A172 (cell line): ENCODE measurements around the gene COL26A1. TPM values are rescaled to one million over a fixed set of nuclear protein-coding genes. Genes with fewer than 3 reads are reported as not detected.
A peak's percentile ranks its signal among the peaks of the same experiment; 100 is the strongest.

Source experiments
- DNase-seq: peaks from one replicate; pipeline ENCODE4 v3.0.0-alpha.2; 2015; ENCODE audit warnings: low spot score
- total RNA-seq: library from RNA; depleted of rRNA; stranded (reverse); fragments of >200 nt; shearing (Covaris generic); gene quantifications from 2 replicates; pipeline ENCODE4 v1.2.3, GENCODE V29; 2014

COL26A1 gene
- total RNA-seq, 1 experiment from 2014 or later: not detected

GRCh38 chr7:101534015-101534803, 171.5 kb downstream of the COL26A1 start:
- DNase-seq: no peak

GRCh38 chr7:101534873-101535272, 172.2 kb downstream of the COL26A1 start:
- DNase-seq: no peak

GRCh38 chr7:101535351-101535751, 172.7 kb downstream of the COL26A1 start:
- DNase-seq: peak; percentile 61

- DNase-seq: no peak
Measured at GRCh38 chr7:101536232-101536631, 173.6 kb downstream of the COL26A1 start.

- DNase-seq: no peak
Measured at GRCh38 chr7:101536668-101537067, 174.0 kb downstream of the COL26A1 start.

- peak; percentile 58 for DNase-seq
Measured at GRCh38 chr7:101537205-101537604, 174.5 kb downstream of the COL26A1 start.

- DNase-seq: no peak
Measured at GRCh38 chr7:101537935-101538595, 175.4 kb downstream of the COL26A1 start.

- DNase-seq: peak; percentile 25
Measured at GRCh38 chr7:101538596-101539459, 176.2 kb downstream of the COL26A1 start.

GRCh38 chr7:101539784-101540183, 177.1 kb downstream of the COL26A1 start:
- no peak for DNase-seq

- DNase-seq: peak; percentile 60
Measured at GRCh38 chr7:101542527-101543241, 180.0 kb downstream of the COL26A1 start.

GRCh38 chr7:101543242-101543766, 180.6 kb downstream of the COL26A1 start:
- no peak for DNase-seq

- no peak for DNase-seq
Measured at GRCh38 chr7:101543846-101544245, 181.2 kb downstream of the COL26A1 start.

- no peak for DNase-seq
Measured at GRCh38 chr7:101545441-101546190, 182.9 kb downstream of the COL26A1 start.

GRCh38 chr7:101546308-101546936, 183.7 kb downstream of the COL26A1 start:
- DNase-seq: no peak

GRCh38 chr7:101547022-101547915, 184.6 kb downstream of the COL26A1 start:
- DNase-seq: no peak

- DNase-seq: no peak
Measured at GRCh38 chr7:101547916-101548661, 185.4 kb downstream of the COL26A1 start.

- DNase-seq: no peak
Measured at GRCh38 chr7:101549734-101550133, 187.1 kb downstream of the COL26A1 start.
